Activated T-cell treated with anti-CD3 and anti-CD28 coated beads, Interleukin-2, amount 50 U/mL, for 48 hours (primary cell): ENCODE measurements around the gene RASSF8.

Experiments used
- DNase-seq, 2 experiments: peaks; one replicate each; pipeline ENCODE4 v3.0.0-alpha.2; 2020

The RASSF8 gene

DNA sequence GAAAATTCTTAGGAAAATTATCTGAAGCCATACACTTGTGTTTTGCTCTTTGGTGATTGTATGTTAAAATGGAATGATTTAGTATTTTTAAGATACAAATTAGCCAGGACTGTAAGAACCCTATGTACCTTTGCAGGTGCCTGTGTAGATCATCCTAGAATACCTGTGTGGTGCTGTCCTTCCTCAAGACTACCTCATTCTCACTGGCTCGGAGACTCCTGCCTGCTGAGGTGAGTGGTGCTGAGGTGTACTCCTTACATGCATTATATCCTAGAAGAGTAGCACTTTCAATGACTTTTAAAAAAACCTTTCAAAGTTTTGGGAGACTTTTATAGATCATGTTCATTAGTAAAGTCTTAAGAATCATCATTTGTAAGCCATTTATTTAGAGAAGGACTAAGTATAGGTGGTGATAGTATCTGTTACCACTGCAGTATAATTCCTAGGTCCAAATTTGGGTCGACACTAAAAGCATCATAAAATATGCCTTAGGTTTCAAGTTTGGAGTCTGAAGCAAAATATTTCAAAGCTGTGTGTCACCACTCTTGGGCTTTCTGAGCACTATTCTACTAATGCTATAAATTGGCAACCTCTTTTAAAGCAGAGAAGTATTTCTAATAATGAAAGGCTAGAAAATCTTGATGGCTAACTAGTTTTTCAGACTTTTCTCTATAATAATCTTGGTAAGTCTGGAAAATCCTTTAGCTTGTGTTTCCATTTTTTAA lies 36.6 kb downstream of the RASSF8 start:
- DNase-seq, result no peak

DNA sequence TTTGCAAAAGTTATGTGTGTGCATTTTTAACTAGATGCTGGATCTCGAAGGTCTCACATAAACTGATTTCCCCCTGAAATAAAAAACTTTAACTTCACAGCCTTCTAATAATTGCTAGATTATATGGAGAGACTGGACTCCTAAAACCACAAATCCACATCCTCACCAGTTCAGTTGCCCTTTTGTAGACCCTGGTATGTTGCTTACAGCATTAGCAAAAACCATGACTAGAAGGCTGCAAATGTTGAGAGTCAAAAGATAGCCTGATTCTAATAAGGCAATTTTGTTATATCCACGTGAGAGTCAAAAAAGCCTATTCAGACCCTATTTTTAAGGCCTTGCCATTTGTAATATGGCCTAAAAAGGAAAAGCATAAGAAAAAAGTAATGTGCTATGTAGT lies 37.4 kb downstream of the RASSF8 start:
- DNase-seq, result no peak

DNA sequence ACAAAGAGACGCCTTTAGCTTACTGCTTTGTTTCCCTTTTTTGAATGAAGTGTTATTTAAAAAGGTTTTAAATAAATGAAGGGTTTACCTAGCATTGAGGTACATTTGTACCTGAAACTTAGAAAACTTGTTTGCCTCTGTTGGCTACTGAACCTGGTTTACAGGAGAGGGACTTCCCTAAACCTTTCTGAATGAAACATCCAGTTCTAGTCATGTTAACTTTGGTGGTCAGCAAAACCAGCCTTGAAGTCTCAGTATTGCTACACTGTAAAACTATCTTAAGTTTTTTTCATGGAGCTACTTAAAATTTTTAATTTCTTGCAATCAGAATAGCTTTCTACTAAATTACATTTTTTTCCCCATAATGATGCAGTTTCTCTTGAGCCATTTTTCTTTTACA lies 38.2 kb downstream of the RASSF8 start:
- no peak for DNase-seq

DNA sequence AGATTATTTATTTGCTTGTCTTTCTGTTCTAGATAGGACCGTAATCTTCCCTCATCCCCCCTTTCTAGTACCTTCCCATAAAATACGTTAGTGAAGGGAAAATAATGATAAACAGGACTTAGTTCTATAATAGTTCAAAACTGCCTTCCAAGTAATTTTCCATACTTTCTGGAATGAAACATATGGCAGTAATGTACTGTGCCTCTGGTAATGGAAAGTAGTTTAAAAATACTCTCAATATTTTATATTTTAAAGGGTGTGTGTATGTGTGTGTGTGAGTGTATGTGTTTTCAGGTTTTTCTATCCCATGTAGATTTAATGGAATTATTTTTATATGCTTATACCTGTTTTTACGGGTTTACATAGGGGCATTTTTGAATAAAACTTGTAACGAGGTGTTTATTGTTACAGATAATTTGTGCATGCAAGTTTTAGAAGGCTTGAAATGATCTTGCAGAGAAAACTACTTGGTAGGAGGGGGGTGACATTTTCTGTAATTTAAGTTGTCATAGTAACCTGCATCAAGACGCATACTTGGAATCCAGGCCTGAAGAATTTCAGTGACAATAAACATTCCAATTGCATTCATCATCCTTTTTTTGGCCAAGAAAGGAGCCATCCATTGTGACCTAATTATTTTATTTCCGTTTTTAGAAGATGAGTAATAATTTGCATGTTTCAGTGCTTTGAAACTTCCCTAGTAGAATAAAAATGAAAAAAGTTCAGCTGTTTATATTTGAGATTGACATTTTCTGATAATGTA lies 38.9 kb downstream of the RASSF8 start:
- DNase-seq, result no peak

DNA sequence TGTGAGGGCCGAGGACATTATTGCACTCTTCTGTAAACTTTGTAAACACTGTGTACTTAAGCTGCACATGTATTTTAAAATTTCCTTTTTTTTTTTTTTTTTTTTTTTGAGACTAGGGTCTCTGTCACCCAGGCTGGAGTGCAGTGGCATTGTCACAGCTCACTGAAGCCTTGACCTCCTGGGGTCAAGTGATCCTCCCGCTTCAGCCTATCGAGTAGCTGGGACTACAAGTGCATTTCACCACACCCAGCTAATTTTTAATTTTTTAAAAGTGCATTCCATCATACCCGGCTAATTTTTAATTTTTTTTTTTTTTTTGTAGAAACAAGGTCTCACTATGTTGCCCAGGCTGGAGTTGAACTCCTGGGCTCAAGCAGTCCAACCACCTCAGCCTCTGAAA lies 42.4 kb downstream of the RASSF8 start:
- DNase-seq, result no peak

DNA sequence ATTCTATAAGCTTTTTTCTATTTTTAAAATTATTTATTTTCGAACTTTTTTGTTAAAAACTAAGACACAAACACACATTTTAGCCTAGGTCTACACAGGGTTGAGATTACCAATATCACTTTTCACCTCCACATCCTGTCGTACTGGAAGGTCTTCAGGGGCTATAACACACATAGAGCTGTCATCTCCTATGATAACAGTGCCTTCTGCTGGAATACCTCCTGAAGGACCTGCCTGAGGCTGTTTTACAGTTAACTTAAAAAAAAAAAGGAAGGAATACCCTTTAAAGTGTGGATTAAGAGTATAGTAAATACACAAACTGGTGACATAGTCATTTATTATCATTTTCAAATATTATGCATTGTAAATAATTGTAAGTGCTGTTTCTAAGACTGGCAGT lies 43.0 kb downstream of the RASSF8 start:
- DNase-seq, result no peak

DNA sequence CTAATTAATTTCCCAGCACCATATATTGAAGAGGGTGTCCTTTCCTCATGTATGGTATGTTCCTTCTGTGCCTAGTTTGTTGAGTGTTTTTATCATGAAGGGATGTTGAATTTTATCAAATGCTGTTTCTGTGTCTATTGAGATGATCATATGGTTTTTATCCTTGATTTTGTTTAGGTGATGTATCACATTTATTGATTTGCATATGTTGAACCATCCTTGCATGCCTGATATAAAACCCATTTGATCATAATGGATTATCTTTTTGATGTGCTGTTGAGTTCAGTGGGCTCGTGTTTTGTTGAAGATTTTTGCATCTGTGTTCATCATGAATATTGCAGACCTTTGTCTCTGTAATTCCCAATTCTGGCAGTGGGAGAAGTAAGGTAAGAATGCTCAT lies 44.6 kb downstream of the RASSF8 start:
- DNase-seq, result no peak

DNA sequence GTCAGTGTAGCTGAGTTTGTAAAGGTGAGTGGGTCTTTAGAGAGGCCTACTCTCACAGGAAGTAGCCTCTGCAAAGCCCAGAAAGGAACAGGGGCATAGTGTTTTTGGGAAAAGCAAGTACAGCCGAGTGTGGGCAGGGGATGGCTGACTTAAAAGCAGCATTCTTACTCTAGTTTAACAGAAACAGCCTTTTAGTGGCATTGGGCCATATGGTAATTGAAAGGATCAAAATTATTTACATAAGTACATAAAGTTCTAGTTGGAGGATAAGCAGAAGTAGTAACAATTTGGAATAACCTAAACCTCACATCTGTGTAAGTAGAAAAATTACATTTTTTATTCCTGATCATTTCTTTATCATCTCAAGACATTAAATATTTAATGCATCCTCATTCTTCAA lies 49.1 kb downstream of the RASSF8 start:
- no peak for DNase-seq

DNA sequence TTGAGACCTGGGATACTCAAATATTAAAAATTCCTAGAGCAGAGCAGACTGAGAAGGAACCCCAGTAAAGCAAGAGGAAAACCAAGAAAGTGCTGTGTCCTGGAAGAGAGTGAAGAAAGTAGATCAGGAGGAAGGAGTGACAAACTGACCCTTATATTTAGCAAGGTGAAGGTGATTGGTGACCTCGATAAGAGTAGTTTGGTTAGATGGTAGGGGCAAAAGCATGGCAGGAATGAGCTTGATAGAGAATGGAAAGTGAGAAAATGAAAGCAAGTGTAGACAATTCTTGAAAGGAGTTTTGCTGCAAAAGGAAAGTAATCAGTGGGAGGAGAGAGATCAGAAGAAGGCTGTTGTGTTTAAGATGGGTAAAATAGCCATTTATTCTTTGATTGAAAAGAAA lies 51.1 kb downstream of the RASSF8 start:
- no peak for DNase-seq

DNA sequence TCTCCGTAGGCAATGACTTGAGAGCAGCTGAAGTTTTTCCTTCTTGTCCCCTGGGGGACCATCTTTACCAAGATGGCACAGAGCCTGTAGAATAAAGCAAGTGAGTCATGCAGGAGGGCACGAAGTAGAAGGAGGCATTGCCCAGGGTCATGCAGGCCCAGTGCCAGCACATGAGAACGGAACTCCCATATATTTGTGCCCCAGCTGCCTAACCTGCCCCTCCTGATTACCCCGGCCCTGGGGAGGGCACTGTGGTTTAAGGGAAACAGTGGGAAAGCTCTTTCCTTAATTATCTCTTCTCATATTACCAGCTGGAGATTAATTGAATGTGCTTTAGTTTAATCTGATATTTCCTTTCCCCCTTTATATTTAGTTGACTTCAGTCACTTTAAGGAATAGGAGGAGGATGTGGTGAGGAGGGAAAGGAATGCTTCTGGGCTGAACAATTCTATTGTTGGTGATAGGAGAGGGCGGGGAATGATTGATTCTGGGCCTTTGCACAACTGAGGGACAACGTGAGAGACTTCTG lies 51.9 kb downstream of the RASSF8 start:
- no peak for DNase-seq

DNA sequence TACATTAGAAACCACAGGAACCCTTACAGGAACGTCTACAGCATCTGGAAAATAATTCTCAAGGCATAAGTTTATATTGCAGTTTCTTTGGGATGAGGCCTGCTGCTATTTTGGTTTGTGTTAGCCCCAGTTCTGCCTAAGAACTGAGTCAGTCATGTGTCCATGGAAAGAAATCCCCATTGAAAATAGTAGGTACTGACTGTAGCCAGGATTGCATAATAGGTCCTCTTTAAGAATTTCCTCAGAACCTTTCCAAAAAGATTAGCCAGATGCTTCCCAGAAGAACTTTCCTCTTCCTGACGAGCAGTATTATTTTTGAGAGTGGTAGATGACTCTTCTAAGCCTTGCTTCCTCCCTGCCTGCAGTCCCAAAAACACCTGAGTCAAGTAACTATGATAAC lies 52.6 kb downstream of the RASSF8 start:
- no peak for DNase-seq

DNA sequence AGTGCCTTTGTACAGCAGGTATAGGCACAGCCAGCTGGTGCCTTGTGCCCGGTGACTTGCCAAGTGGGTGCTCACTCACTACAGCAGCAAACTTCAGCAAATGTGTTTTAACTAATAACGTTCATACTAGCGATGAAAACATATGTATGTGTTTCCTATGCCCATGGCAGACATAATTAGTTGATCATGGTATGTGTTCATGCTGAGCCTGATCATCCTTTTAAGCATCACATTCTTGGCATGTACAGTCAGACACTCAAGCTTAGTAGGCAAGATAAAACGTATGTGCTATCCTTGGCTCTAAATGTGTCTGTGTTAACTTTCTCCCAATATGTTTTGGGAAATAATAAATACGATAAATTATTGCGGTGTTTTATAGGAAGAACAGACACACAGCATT lies 55.6 kb downstream of the RASSF8 start:
- DNase-seq, result no peak

DNA sequence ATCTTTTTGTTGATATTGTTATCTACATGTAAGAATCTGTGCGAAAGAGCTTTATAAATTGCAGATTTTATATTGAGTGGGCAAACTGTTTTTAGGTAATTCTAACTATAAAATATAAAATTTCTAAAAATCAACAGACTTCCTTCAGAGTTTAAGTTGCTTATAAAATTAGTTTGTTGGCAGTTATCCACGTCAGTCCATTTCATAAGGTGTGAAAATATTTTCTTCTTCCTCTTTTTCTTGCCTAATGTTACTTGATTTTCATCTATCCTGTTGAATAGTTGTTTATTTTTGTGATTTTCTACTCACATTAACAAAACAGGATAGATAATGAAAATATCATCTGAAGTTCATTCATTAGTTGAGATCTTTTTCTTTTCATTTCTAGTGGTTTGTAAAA lies 58.0 kb downstream of the RASSF8 start:
- no peak for DNase-seq

DNA sequence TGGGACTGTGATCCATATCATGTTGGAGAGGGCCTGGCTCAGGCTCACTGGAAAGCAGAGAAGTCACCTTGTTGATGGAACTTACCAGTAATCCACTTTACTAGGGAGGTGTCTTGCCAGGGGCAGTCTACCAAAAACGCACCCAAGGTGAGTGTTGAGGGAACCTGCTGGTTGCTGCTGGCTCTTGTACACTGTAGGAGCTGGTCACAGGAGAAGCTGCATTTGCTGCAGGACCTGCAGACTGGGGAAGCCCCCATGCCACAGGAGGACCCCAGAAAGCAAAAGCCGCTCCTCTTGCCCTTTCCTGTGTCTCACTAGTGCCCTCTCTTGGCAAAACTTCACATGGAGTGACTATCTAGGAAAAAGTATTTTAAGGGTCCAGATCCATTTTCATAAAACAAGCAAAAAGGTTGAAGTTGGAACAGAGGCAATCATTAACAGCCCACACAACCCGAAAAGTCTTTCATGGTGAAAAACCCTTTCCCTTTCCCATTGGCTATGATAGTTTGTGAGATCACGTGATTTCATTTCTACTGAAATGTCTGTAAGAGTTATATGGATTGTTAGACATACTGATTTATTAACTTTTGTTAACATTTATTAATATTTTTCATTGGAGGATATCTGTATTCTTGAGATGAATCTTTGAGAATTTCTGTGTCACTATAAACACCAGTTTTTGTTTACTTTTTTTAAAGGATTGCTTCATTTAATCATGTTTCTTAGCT lies 59.2 kb downstream of the RASSF8 start:
- peak; percentile 18 to 20 for DNase-seq

DNA sequence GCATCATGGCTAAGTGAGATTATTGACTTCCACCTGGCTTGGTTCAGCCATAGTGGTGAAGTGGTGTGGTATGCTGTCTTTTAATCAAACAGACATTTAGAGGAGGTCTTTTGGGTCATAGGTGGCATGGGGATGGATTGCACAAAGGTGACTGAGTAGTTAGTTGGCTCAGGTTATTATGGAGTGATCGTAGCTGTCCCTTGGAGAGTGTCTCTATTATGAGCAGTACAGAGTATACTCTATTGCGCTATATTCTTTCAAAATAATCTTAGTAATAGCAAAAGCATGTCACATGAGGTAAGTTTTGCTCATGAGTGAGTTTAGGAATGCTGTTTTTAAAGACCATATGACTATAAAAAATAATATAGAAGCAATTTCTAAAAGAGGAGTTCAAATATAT lies 60.4 kb downstream of the RASSF8 start:
- no peak for DNase-seq

DNA sequence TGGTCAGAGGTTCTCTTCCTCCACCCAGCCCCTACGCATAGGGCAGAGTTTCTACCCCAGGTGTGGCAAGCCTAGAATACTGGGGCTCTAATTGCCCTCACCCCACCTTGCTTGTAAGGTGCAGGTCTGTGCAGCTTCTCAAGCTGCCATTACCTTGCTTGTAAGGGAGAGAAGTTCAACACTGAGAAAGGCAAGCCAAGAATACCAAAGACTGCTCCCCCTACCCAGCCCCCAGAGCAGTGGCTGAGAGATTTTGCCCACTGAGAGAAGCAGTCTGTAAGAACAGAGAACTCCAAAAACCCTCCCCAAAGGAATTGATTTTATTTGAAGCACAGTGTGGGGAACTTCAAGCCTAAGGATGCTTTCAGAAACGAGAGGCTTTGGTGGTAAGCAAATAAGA lies 63.1 kb downstream of the RASSF8 start:
- no peak for DNase-seq

DNA sequence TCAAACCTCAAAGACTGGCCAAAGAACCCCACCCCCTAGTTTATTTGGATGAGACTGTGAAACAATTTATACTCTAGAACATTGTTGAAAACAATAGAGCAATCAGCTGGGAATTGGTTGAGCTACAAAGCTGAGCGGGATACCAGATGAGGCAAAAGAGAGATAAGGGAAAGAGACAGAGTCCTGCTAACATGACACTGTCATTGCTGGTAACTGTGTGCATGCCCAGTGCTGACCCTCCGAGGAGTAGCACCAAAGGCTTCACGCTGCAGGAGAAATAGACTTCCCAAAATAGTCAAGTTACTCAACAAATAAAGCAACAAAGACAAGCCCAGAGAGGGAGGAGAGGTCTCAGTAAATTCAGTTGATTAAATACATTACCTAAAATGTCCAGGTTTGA lies 63.6 kb downstream of the RASSF8 start:
- DNase-seq, result no peak

DNA sequence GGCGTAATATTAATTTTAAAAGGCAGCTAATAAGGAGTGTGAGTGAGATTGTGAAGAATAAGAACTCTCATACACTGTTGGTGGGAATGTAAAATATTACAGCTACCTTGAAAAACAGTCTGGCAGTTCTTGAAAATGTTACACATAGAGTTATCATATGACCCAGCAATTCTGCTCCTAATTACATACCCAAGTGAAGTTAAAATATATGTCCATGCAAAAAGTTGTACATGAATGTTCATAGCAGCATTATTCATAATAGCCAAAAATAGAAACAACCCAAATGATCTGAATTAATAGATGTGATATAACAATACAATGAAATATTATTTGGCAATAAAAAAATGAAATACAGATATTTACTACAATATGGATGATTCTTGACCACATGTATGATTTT lies 68.2 kb downstream of the RASSF8 start:
- DNase-seq, result no peak

DNA sequence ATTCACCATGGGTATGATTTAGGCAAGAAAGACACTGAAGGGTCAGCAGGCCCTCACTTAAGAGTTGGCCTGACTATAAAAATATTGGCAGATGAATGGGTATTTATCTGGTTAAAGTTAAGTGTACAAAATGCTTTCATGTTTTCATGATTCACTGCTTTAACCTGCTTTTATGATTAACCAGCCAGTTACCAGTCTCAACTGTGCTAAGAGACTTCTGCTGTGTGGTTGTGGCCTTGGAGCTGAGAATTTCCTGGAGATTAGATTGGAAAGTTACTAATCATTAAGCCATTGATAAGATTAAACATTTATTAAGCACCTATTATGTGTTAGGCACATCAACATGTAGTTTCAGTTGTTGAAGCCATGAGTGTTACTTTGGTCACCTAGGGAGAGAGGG lies 68.9 kb downstream of the RASSF8 start:
- DNase-seq, result no peak

DNA sequence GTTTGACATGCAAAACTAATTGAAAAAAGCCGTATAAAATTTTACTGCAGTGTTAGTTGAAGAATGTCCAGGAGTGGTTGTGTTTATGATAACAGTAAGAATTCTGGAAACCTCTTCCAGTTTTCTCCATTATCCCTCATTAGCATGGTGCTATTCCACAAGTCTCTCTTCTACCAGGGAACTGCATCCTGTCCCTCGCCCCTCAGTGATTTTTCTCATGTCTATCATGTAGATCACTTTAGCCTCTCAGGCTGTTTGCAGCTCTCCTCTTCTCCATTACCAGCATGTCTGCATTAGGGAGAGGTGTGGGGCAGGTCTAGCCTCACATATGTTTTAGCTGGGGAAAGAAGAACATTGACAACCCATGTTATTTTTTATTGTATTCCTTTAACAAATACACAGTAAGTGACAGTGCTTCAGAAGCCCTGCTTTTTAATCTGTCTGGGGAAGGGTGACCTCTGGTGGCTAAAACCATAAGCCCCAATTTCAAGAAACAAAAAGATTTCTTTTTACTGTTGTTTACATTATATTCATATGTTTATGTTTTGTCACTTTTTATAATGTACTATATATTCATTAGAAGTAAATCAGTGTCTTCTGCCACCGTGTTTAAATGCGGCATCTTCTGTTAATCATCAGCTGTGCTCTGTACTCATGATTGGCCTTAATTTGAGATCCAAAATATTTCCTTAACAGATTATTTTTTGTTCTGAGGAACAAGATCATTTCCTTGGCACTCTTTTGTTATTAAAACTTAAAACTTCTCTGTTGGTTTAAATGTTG lies 70.7 kb downstream of the RASSF8 start:
- no peak for DNase-seq

DNA sequence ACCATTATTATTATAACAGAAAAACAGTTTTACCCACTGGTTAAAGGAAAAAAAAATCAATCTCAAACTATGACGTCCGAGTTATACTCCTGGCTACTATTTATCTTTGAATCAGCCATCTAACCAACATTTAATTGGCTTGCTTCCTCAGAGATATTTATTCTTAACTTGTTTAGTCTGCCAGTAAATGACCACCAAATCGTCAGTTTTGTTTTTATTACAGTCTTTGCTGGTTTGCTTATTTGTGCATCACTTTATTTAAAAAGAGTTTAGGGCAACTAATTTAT lies 71.2 kb downstream of the RASSF8 start:
- DNase-seq, result no peak

DNA sequence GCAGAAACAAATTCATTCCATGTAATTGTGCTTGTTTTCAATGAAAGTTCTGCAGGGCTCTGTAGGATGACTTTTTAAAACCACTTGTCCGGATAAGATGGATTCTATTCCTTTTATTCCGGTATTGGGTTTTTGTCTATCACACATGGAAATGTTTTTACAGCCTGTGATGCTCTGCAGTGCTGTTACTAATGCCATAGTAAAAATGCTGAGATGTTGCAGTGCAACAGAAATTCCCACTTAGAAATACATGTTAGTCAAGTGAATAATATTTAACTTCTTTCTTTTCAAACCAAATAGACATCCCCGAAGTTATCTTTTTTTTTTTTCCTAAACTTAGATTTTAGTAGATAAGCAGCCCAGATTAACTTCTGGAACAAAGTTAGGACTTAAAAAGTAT lies 71.9 kb downstream of the RASSF8 start:
- DNase-seq, result no peak

DNA sequence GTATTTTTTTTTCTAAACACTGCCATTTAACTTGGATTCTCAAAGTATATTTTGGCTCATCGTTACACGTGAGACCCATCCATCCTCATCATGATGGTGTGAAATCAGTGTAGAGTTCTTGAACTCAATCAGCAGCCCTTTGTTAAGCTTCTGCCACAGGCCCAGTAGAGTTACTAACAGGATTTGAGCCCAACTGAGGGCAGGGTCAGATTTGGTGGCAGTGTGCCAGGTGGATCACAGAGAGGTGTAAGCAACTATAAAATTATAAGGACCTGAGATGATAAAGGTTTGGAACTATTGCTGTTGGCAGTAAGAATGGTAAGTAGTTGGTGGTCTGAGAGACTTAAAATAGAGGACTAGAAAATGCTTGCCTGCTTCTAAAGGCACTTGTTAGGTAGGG lies 72.8 kb downstream of the RASSF8 start:
- DNase-seq, result no peak
